ENCODE results near the gene PATL1. TPM values are rescaled to one million over a fixed set of nuclear protein-coding genes. Genes with fewer than 3 reads are reported as not detected.

The PATL1 gene
- total RNA-seq, 1 donor from 2014 or later = 17.3 TPM

DNA sequence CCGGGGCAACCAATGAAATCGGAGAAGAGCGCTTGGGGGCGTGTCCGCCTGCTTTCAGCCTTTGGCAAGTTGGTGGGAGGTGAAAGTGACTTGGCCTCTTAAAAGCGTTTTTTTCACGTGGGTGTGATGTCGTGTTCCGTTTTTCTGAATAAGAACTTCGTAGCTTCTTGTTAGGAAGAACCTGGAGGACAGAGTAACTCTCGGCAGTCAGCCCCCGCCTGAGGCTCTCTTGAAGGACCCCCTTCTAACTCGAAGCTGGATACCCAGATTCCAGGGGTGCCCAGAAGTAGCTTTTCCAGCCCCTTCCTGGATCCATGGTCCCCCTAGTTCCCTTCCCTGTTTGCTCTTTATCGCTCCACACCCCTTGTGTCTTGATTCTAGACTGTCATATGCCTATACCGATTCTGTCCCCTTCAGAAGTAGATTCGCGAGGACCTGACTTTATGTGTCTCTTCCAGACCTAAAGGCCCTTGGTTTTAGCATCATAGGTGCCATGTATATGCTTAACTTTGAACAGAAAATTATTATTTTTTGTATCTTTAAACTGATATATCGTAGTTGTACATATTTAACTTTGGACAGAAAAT is 52.3 kb downstream of the PATL1 start:
- TF ChIP-seq, protein P1, sequence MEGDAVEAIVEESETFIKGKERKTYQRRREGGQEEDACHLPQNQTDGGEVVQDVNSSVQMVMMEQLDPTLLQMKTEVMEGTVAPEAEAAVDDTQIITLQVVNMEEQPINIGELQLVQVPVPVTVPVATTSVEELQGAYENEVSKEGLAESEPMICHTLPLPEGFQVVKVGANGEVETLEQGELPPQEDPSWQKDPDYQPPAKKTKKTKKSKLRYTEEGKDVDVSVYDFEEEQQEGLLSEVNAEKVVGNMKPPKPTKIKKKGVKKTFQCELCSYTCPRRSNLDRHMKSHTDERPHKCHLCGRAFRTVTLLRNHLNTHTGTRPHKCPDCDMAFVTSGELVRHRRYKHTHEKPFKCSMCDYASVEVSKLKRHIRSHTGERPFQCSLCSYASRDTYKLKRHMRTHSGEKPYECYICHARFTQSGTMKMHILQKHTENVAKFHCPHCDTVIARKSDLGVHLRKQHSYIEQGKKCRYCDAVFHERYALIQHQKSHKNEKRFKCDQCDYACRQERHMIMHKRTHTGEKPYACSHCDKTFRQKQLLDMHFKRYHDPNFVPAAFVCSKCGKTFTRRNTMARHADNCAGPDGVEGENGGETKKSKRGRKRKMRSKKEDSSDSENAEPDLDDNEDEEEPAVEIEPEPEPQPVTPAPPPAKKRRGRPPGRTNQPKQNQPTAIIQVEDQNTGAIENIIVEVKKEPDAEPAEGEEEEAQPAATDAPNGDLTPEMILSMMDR (IDR thresholded peaks at IDR 0.05; ENCODE audit: partially characterized antibody, unreplicated experiment) = no peak
- H3K36me3 Mint-ChIP-seq (ENCODE audit: unreplicated experiment) = no peaks in the 10 kb centered on the region
- H3K27ac Mint-ChIP-seq (ENCODE audit: unreplicated experiment) = peak overlapping the region; percentile 92
- H3K4me3 Mint-ChIP-seq (ENCODE audit: unreplicated experiment) = peak overlapping the region; percentile 93
- DNase-seq = peak; percentile 91
- H3K4me1 Mint-ChIP-seq (ENCODE audit: low read depth, unreplicated experiment) = peaks cover 26% of the 10 kb centered on the region
- no peaks in the 10 kb centered on the region for H3K27me3 Mint-ChIP-seq (ENCODE audit: unreplicated experiment)
- peaks cover 7% of the 10 kb centered on the region for H3K9me3 Mint-ChIP-seq (ENCODE audit: unreplicated experiment)

DNA sequence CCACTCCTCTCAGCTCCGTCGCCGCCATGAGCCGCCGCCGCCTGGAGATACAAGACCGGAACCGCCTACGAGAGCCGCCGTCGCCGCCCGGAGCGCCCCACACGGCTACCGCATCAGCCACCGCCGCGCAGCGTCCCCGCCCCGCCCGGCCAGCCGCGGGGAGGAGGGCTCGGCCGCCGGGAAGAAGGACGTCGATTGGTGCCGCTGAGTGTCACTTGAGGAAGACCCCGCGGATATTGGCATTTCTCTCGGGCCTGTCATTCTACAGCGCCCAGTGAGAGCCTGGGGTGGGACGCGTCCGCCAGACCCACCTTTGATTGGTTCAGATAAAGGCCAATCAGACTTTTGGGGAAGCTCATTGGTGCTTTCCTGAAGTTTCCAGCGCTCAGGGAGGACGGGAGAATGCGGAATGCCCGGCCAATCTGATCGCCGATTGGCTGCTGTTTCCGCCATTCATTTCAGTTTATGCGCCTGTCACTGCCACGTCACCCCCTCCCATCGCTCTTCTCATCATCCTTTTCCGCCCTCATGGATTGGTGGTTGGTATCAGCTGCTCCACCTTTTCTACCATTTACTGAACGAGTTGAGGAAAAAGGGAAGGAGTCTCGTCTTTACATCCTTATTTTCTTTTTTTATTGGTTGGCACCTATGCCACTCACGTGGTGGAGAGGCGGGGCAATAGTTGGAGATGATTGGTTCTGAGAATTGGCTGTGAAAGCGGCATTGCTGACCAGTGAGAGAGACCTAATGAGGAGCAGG is 53.0 kb downstream of the PATL1 start, which contains the start of gene OSBP:
Gene OSBP (minus strand): TSS at position 138 of the 759 bp plus-strand sequence. CDS start 110 bp downstream, at position 28.
- H3K36me3 Mint-ChIP-seq (ENCODE audit: unreplicated experiment) = no peaks in the 10 kb centered on the region

DNA sequence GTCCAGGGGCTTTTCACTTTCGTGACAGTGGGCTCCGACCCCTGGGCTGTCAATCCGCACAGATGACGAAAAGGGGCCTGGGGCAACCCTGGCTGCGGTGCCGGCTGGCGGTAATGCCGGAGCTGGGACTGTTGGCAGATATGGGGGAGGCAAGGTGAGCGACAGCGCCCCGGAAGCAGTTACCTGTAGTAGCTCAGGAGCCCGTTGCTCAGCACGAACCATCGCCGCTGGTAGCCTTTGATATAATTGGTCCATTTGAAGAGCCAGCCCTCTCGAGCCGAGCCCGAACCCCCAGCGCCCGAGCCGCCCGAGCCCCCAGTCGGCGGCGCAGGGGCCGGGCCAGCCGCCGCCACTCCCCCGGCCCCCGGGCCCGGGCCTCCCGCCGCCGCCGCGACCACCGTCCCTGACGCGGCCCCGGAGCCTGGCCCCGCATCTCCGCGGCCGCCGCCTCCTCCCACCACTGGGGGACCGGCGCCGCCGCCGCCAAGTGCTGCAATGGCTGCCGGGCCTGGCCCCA is 53.7 kb downstream of the PATL1 start:
- Mint-ChIP-seq H3K36me3 (ENCODE audit: unreplicated experiment) (no peaks in the 10 kb centered on the region), H3K4me3 (ENCODE audit: unreplicated experiment) (peak overlapping the region; percentile 96), H3K27me3 (ENCODE audit: unreplicated experiment) (no peaks in the 10 kb centered on the region), H3K27ac (ENCODE audit: unreplicated experiment) (peak overlapping the region; percentile 67), H3K9me3 (ENCODE audit: unreplicated experiment) (peaks cover 7% of the 10 kb centered on the region), H3K4me1 (ENCODE audit: low read depth, unreplicated experiment) (peaks cover 29% of the 10 kb centered on the region)
- TF ChIP-seq, protein P1 (IDR thresholded peaks at IDR 0.05; ENCODE audit: partially characterized antibody, unreplicated experiment) = peak; percentile 7
- DNase-seq = peak; percentile 30

More for the DNA sequence above, 53.0 kb downstream of the PATL1 start, which contains the start of gene OSBP:
- Mint-ChIP-seq H3K27me3 (ENCODE audit: unreplicated experiment) (no peaks in the 10 kb centered on the region), H3K27ac (ENCODE audit: unreplicated experiment) (peak within 1 kb of the TSS; percentile 92), H3K4me1 (ENCODE audit: low read depth, unreplicated experiment) (peaks cover 29% of the 10 kb centered on the region), H3K9me3 (ENCODE audit: unreplicated experiment) (peaks cover 7% of the 10 kb centered on the region), H3K4me3 (ENCODE audit: unreplicated experiment) (peak within 1 kb of the TSS; percentile 96)
- DNase-seq = peak; percentile 95
- TF ChIP-seq, protein P1 (IDR thresholded peaks at IDR 0.05; ENCODE audit: partially characterized antibody, unreplicated experiment) = no peak

DNA sequence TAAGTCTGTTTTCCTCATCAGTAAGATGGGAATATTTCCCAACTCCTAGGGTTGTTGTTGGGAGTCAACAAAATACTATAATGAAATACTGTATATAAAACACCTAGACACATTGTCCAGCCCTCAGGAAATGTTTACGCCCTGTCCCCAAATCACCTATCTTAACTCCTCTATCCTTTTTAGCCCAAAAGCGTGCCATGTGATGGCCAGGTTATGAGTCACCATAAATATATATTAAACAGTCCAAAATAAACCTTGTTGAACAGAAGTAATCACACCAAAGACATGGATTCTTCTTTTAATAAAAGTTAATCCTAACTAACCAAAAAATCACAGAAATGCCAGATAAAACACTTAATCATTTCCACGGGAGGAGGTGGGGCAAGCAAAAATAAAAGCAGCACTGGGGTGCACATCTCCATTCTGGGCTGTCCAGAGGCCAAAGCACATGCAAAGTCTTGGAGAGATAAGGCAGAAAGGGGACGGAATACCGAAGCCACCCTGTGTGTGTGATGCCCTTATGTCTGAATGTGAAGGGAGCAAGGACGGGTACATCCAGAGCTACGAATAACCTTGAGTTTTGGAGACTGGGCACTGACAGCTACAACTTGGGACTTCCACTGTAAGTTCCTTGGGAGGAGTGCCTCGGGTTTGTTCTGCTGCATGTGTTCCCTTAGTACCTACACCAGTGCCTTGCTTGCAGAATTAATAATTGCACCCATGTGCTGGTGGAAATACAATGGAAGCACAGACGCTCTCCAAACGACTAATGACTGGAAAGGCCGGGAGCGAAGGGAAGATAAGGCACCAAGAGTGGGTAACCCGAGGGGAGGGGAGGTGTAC is 54.3 kb downstream of the PATL1 start:
- Mint-ChIP-seq H3K27ac (ENCODE audit: unreplicated experiment) (peak overlapping the region; percentile 67), H3K4me3 (ENCODE audit: unreplicated experiment) (peak overlapping the region; percentile 96), H3K4me1 (ENCODE audit: low read depth, unreplicated experiment) (peaks cover 29% of the 10 kb centered on the region), H3K9me3 (ENCODE audit: unreplicated experiment) (peaks cover 7% of the 10 kb centered on the region), H3K27me3 (ENCODE audit: unreplicated experiment) (no peaks in the 10 kb centered on the region), H3K36me3 (ENCODE audit: unreplicated experiment) (no peaks in the 10 kb centered on the region)
- DNase-seq = no peak
- TF ChIP-seq, protein P1 (IDR thresholded peaks at IDR 0.05; ENCODE audit: partially characterized antibody, unreplicated experiment) = no peak

All from glutamatergic neuron (in vitro differentiated cells).